ENCODE results near the gene TMEM131L. TPM values are rescaled to one million over a fixed set of nuclear protein-coding genes. Genes with fewer than 3 reads are reported as not detected.

The TMEM131L gene
- total RNA-seq, 2 donors from 2014 or later, result 4.8 to 6.2 TPM

- H3K4me1 ChIP-seq, result no peaks in the 10 kb centered on the region
- H3K9me3 ChIP-seq, result no peaks in the 10 kb centered on the region
- TF ChIP-seq CTCF (IDR thresholded peaks at IDR 0.05), result no peak
- H3K36me3 ChIP-seq, result no peaks in the 10 kb centered on the region
- no peak for DNase-seq
- H3K9ac ChIP-seq (ENCODE audit: low read depth in 2 of 2, low read length in 2 of 2), result no peak overlapping the region
- intact Hi-C loops (cut with DNase I), result no loop called here
- no peak overlapping the region for H3K4me3 ChIP-seq
- H3K27me3 ChIP-seq, result no peaks in the 10 kb centered on the region
- no peak overlapping the region for H3K27ac ChIP-seq
These were observed 75.4 kb downstream of the TMEM131L start for GRCh38 chr4:153541456-153542096.

- Histone ChIP-seq H3K36me3 (no peaks in the 10 kb centered on the region), H3K4me3 (no peak overlapping the region), H3K9me3 (no peaks in the 10 kb centered on the region), H3K9ac (ENCODE audit: low read depth in 2 of 2, low read length in 2 of 2) (no peak overlapping the region), H3K27ac (no peak overlapping the region), H3K4me1 (no peaks in the 10 kb centered on the region), H3K27me3 (no peaks in the 10 kb centered on the region)
- intact Hi-C loops (cut with DNase I), result no loop called here
- TF ChIP-seq CTCF (IDR thresholded peaks at IDR 0.05), result no peak
- DNase-seq, result no peak
These were observed 76.0 kb downstream of the TMEM131L start for GRCh38 chr4:153542131-153542530.

- Histone ChIP-seq H3K4me3 (no peak overlapping the region), H3K27me3 (no peaks in the 10 kb centered on the region), H3K9me3 (no peaks in the 10 kb centered on the region), H3K4me1 (no peaks in the 10 kb centered on the region), H3K9ac (ENCODE audit: low read depth in 2 of 2, low read length in 2 of 2) (no peak overlapping the region), H3K36me3 (no peaks in the 10 kb centered on the region), H3K27ac (no peak overlapping the region)
- no peak for TF ChIP-seq CTCF (IDR thresholded peaks at IDR 0.05)
- intact Hi-C loops (cut with DNase I), result no loop called here
- no peak for DNase-seq
These were observed 76.7 kb downstream of the TMEM131L start for GRCh38 chr4:153542834-153543233.

- no peak overlapping the region for H3K4me3 ChIP-seq
- no peak for DNase-seq
- H3K27me3 ChIP-seq, result no peaks in the 10 kb centered on the region
- no peak overlapping the region for H3K9ac ChIP-seq (ENCODE audit: low read depth in 2 of 2, low read length in 2 of 2)
- H3K27ac ChIP-seq, result no peak overlapping the region
- no peaks in the 10 kb centered on the region for H3K36me3 ChIP-seq
- H3K9me3 ChIP-seq, result no peaks in the 10 kb centered on the region
- intact Hi-C loops (cut with DNase I), result no loop called here
- no peaks in the 10 kb centered on the region for H3K4me1 ChIP-seq
- TF ChIP-seq CTCF (IDR thresholded peaks at IDR 0.05), result no peak
These were observed 77.2 kb downstream of the TMEM131L start for GRCh38 chr4:153543351-153543750.

- H3K27me3 ChIP-seq, result no peaks in the 10 kb centered on the region
- no peak for TF ChIP-seq CTCF (IDR thresholded peaks at IDR 0.05)
- no peak overlapping the region for H3K4me3 ChIP-seq
- intact Hi-C loops (cut with DNase I), result no loop called here
- DNase-seq, result no peak
- H3K9me3 ChIP-seq, result no peaks in the 10 kb centered on the region
- no peak overlapping the region for H3K27ac ChIP-seq
- H3K36me3 ChIP-seq, result no peaks in the 10 kb centered on the region
- H3K9ac ChIP-seq (ENCODE audit: low read depth in 2 of 2, low read length in 2 of 2), result no peak overlapping the region
- H3K4me1 ChIP-seq, result no peaks in the 10 kb centered on the region
These were observed 79.7 kb downstream of the TMEM131L start for GRCh38 chr4:153545822-153546221.
